Activated T-cell treated with anti-CD3 and anti-CD28 coated beads, Interleukin-2, amount 50 U/mL, for 4 hours (primary cell): ENCODE measurements around the gene ZFPL1. TPM values are rescaled to one million over a fixed set of nuclear protein-coding genes. Genes with fewer than 3 reads are reported as not detected.
A peak's percentile ranks its signal among the peaks of the same experiment; 100 is the strongest.

ENCODE experiments used
- ATAC-seq, 2 donors: fragments of 200-7000 bp; cut with Tn5 transposase; one replicate each; pipeline ENCODE4 v1.10.0; 2021
- DNase-seq: peaks from one replicate; pipeline ENCODE4 v3.0.0-alpha.2; 2020
- H3K27me3 Mint-ChIP-seq: one replicate; pipeline ENCODE4 v1.8.0; 2021; ENCODE audit warnings: low read depth, mixed read lengths
- H3K36me3 Mint-ChIP-seq: one replicate; pipeline ENCODE4 v1.8.0; 2022; ENCODE audit warnings: mixed read lengths; ENCODE audit not compliant: insufficient read depth
- H3K4me1 Mint-ChIP-seq: one replicate; pipeline ENCODE4 v1.8.0; 2021; ENCODE audit warnings: low read depth, mixed read lengths
- H3K4me3 Mint-ChIP-seq: one replicate; pipeline ENCODE4 v1.8.0; 2021; ENCODE audit warnings: mild to moderate bottlenecking, moderate library complexity, mixed read lengths
- H3K9me3 Mint-ChIP-seq: one replicate; pipeline ENCODE4 v1.8.0; 2021; ENCODE audit warnings: mixed read lengths
- total RNA-seq, 3 donors: library from RNA; stranded (reverse); gene quantifications; one replicate each; pipeline ENCODE4 v1.2.1, GENCODE V29; 2021

Gene ZFPL1
- total RNA-seq, 3 donors from 2014 or later: 36.5 to 37.1 (median 36.6) TPM

DNA sequence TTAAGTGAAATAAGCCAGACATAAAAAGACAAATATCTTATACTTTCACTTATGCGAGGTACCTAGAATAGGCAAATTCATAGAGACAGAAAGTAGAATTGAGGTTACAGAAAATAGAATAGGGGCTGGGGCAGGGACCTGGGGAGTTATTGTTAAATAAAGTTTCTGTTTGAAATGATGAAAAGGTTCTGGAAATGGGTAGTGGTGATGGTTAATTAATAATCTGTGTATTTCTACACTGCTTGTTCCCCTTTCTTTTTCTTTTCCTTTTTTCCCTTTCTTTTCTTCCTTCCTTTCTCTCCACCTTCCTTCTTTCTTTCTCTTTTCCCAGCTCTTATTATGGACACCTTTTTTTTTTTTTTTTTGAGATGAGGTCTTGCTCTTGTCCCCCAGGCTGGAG lies 28.5 kb upstream of the ZFPL1 start:
- DNase-seq (no peak), ATAC-seq (no peak)
- no peaks in the 10 kb centered on the region for H3K36me3 Mint-ChIP-seq
- H3K27me3 Mint-ChIP-seq: no peaks in the 10 kb centered on the region
- no peak overlapping the region for H3K4me3 Mint-ChIP-seq
- H3K4me1 Mint-ChIP-seq: peaks cover 13% of the 10 kb centered on the region
- H3K9me3 Mint-ChIP-seq: no peaks in the 10 kb centered on the region

DNA sequence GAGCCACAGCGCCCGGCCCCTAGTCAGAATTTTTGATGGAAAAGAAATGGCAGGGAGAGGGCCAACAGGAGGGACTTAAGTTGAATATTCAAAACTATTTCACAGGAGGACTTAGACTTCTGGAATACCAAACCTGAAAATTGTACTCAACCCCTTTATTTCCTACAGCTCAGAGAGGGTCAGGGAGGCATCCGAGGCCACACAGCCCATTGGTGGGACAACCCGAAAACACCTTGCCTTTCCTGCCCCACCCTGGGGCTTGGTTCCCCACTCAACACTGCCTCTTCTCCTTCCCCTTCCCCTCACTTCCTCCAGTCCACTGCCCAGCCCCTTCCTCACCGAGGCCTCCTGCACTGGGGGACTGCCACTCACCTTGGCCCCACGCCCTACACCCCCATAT lies 27.0 kb upstream of the ZFPL1 start:
- no peak for DNase-seq
- Mint-ChIP-seq H3K4me1 (peaks cover 13% of the 10 kb centered on the region), H3K27me3 (peaks cover under 1% of the 10 kb centered on the region), H3K36me3 (no peaks in the 10 kb centered on the region), H3K4me3 (no peak overlapping the region), H3K9me3 (no peaks in the 10 kb centered on the region)
- no peak for ATAC-seq

DNA sequence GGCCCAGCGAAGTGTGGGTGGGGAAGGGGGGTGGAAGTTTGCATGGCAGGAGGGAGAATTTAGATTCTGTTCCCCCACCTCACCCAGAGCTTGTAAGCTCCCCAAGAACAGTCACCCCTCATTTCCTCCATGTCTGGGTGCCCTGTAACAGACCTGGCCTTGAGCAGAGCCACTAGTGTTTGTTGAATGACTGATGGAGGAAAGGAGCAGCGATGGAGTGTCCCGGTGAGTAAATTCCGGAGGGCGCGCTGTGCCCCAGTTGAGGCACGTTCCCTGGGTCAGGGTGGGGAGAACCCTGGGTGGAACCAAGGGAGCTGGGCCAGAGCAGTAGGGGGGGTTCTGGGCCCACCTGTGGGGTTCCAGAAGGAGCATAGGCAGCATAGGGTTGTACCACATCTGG lies 26.5 kb upstream of the ZFPL1 start:
- ATAC-seq (no peak), DNase-seq (no peak)
- H3K4me3 Mint-ChIP-seq: no peak overlapping the region
- H3K4me1 Mint-ChIP-seq: peaks cover 13% of the 10 kb centered on the region
- no peaks in the 10 kb centered on the region for H3K36me3 Mint-ChIP-seq
- peaks cover 3% of the 10 kb centered on the region for H3K27me3 Mint-ChIP-seq
- H3K9me3 Mint-ChIP-seq: no peaks in the 10 kb centered on the region

DNA sequence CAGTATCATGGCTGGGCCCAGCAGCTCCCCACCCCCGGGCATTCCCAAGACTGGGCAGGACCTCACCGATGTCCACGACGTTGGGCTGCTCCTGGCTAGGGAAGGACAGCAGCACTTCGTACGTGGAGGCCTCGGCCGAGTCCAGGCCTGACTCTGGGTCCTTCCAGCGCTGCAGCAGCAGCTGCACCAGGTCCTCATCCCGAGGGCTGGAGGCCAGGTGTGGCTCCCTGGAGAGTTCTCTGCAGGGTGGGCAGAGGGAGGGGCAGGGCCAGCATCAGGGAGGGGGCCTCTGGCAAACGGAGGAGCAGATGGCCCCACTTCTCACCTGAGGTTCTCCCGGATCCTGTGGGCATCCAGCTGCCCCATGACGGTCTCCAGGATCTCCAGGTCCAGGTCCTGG lies 26.0 kb upstream of the ZFPL1 start:
- no peak for ATAC-seq
- DNase-seq: no peak

DNA sequence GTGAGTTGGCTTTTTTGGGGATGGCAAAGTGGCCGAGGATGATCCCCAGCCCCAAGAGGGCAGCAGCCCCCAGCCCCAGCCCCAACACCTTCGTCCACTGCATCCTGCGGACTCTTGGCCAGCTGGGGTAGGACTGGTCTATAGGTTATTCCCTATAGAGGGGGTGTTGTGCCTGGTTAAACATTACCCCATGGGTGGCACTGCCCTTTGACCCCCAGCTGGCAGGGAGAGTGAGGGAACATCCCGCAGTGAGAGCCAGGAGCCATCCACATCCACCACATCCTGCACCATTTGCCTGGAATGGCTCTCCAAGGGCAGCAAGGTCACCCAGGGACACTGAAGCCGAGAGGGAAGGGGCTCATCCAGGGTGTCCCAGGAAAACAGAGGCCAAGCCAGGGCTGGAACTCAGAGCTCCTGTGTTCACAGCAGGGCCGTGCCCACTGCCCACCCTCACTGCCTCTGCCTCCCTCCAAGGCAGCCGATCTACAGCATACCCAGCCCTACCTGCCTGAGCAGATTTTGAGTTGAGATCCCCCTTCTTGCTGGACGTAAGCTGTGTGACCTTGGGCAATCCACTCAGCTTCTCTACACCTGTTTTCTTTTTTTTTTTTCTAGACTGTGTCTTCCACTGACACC lies 25.5 kb upstream of the ZFPL1 start, which contains the start of gene NAALADL1:
Gene NAALADL1, minus strand, starts transcription at position 135 of the 636 bp plus-strand sequence. Its CDS starts 32 bp downstream, at position 103.
- ATAC-seq (no peak), DNase-seq (no peak)
- H3K4me1 Mint-ChIP-seq: peaks cover 10% of the 10 kb centered on the region
- H3K4me3 Mint-ChIP-seq: no peak within 1 kb of the TSS
- peaks cover 3% of the 10 kb centered on the region for H3K27me3 Mint-ChIP-seq
- H3K36me3 Mint-ChIP-seq: no peaks in the 10 kb centered on the region
- H3K9me3 Mint-ChIP-seq: no peaks in the 10 kb centered on the region

More for the DNA sequence above, 26.0 kb upstream of the ZFPL1 start:
- H3K27me3 Mint-ChIP-seq: peaks cover 3% of the 10 kb centered on the region
- H3K4me3 Mint-ChIP-seq: no peak overlapping the region
- no peaks in the 10 kb centered on the region for H3K36me3 Mint-ChIP-seq
- H3K4me1 Mint-ChIP-seq: peaks cover 13% of the 10 kb centered on the region
- H3K9me3 Mint-ChIP-seq: no peaks in the 10 kb centered on the region

DNA sequence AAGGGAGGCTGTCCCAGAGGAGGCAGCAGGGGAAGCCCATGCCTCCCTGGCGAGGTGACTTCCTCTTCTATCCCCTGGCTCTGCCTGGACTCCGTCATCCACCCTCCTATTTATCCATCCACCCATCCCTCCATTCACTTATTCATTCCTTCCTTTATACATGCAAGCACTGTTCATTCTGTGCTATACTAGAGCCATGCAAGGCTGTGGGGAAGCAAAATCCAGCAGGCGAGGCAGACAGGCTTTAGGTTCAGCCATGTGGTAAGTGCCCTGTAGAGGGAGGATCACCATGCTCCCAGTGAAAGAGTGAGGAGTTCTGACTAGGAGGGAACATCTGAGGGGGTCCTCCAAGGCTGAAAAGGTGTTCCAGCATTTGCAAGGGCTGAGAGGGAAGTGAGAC lies 24.5 kb upstream of the ZFPL1 start:
- Mint-ChIP-seq H3K27me3 (peaks cover 3% of the 10 kb centered on the region), H3K4me3 (no peak overlapping the region), H3K36me3 (no peaks in the 10 kb centered on the region), H3K4me1 (peaks cover under 1% of the 10 kb centered on the region), H3K9me3 (no peaks in the 10 kb centered on the region)
- no peak for DNase-seq
- no peak for ATAC-seq

DNA sequence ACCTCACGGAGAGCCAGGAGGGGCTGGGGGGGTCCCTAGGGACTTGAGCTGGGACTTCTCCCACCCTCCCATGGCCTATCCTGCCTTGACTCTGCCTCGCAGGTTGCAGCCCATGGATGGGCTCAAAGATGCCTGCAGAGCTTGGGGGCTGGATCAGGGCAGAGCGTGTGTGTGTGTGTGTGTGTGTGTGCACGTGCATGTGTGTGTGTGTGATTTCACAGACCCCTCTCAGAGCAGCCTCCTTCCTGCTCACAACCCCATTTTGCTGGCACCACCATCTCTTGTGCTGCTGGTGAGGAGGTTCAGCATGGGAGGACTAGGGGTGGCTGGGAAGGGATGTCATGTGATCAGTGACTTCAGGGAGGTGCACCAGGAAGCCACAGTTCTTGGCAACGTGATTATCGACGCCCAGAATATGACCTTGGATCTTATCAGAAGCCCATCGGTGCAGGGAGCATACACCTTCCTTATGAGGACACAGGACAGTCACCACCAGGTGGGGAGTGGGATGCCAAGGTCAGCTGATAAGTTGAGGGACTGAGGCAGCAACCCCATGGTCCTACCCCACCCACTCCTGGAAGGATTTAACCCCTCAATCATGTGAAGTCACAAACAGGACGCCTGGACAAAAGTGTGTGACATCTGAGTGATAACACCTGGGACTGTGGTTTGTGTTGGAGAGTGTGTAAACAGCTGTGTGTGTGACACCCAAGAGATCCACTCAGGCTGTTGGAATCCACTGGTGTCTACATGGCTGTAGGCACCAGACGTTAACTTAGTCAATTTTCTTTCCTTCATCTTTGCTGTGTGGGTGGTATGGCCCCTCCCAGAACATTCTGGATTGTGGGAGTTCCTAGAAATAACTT lies 23.8 kb upstream of the ZFPL1 start:
- DNase-seq: no peak
- Mint-ChIP-seq H3K27me3 (peaks cover 3% of the 10 kb centered on the region), H3K4me3 (no peak overlapping the region), H3K36me3 (no peaks in the 10 kb centered on the region), H3K9me3 (no peaks in the 10 kb centered on the region), H3K4me1 (no peaks in the 10 kb centered on the region)
- no peak for ATAC-seq

DNA sequence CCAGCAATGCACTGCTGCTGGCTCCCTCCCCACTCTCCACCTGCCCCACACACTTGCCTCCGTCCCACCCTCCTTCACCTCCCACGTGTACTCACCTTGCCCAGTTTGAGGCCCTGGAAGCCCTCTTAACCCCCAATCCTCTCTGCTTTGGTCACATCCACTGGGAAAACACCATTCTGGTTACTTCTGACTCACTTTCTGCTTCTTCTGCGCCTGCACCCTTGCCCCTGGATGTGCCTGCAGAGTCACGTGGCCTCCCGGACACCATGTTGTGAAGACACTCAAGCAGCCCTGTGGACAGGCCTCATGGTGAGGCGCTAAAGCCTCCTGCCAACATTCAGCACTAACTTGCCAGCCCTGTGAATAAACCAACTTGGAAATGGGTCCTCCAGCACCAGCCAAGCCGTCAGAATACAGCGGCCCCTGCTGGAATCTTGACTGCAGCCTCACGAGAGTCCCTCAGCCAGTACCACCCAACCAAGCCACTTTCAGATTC lies 23.1 kb upstream of the ZFPL1 start:
- ATAC-seq (no peak), DNase-seq (no peak)
- H3K27me3 Mint-ChIP-seq: peaks cover 3% of the 10 kb centered on the region
- no peak overlapping the region for H3K4me3 Mint-ChIP-seq
- no peaks in the 10 kb centered on the region for H3K4me1 Mint-ChIP-seq
- H3K9me3 Mint-ChIP-seq: no peaks in the 10 kb centered on the region
- no peaks in the 10 kb centered on the region for H3K36me3 Mint-ChIP-seq

DNA sequence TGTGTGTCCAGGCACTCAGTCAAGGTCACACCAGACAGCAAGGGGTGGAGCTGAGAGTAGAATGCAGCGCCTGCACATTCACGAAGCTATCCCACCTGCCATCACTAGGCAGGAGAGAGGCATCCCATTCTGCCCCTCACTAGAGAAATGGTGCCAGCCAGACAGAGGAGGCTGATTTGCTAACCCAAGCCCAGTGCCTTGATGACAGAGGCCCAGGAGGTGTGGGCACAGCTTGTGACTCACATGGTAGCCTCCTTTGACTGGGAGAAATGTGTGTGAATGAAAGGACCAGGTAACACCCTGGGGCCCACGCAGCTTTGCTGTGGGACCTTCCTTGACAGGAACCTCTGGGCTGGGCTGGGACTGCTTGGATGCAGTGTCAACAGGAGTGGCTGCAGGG lies 20.5 kb upstream of the ZFPL1 start:
- H3K27me3 Mint-ChIP-seq: peaks cover 3% of the 10 kb centered on the region
- no peak overlapping the region for H3K4me3 Mint-ChIP-seq
- H3K4me1 Mint-ChIP-seq: no peaks in the 10 kb centered on the region
- ATAC-seq: peak in 1 of 2 donors; percentile 38
- no peak for DNase-seq
- no peaks in the 10 kb centered on the region for H3K9me3 Mint-ChIP-seq
- H3K36me3 Mint-ChIP-seq: no peaks in the 10 kb centered on the region

DNA sequence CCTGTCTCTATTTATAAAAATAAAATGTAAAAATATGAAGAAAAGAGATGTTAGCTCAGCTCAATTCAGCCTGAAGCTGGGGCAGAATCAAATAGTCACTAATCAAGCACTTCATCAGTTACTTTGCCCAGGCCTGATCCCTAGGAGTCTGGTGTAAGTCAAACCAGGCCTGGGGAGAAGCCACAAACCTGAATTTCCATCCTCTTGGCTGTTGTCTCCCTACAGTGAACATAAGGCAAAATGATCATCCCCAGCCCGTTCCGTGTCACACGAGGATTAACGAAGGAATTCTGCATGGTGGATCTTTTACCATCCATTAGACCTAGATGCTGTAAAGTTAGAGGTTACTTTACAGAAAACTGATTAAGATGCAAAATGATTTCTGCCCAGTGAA lies 19.2 kb upstream of the ZFPL1 start:
- DNase-seq: no peak
- Mint-ChIP-seq H3K4me1 (no peaks in the 10 kb centered on the region), H3K4me3 (no peak overlapping the region), H3K27me3 (peaks cover 3% of the 10 kb centered on the region), H3K9me3 (no peaks in the 10 kb centered on the region), H3K36me3 (no peaks in the 10 kb centered on the region)
- no peak for ATAC-seq

DNA sequence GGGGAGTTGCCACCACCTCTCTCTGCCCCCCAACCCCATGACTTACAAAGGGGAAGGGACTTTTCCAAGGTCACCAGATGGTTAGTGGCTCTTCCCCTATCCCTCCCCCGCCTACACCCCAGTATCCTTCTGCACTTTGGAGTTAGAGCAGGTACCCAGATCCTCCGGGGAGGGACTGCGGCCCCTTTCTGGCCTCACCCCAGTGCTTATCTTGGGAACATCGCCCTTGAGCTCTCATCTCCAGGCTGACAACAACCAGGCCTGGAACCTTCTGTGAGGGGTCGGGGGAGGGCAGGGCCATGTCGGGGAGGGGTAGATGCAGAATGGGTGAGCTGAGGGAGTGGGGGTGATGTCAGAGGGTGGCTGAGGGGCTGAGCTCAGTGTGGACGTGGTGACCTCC lies 18.2 kb upstream of the ZFPL1 start:
- Mint-ChIP-seq H3K9me3 (no peaks in the 10 kb centered on the region), H3K36me3 (no peaks in the 10 kb centered on the region), H3K4me1 (no peaks in the 10 kb centered on the region), H3K4me3 (no peak overlapping the region), H3K27me3 (peaks cover 3% of the 10 kb centered on the region)
- ATAC-seq (no peak), DNase-seq (no peak)

DNA sequence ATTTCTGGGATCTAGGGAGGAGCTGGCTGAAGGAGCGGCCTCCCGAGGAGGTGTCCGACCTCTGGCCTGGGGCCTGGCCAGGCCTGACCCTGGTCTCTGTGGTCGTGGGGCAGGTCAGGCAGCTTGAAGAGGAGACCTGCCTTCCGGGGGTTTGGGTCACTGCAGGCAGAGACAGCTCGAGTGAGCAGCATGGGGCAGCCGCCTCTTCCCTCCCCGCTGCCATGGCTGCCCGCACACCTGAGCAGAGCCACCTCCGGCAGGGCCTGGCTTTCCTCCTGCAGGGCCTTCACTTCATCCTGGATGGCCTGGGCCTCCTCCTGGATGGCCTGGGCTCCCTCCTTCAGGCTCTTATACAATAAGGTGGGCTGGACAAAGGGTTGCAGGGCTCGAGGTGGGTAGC lies 17.7 kb upstream of the ZFPL1 start:
- H3K36me3 Mint-ChIP-seq: no peaks in the 10 kb centered on the region
- H3K4me3 Mint-ChIP-seq: no peak overlapping the region
- H3K9me3 Mint-ChIP-seq: no peaks in the 10 kb centered on the region
- H3K27me3 Mint-ChIP-seq: peaks cover 3% of the 10 kb centered on the region
- no peak for ATAC-seq
- no peak for DNase-seq
- H3K4me1 Mint-ChIP-seq: no peaks in the 10 kb centered on the region

DNA sequence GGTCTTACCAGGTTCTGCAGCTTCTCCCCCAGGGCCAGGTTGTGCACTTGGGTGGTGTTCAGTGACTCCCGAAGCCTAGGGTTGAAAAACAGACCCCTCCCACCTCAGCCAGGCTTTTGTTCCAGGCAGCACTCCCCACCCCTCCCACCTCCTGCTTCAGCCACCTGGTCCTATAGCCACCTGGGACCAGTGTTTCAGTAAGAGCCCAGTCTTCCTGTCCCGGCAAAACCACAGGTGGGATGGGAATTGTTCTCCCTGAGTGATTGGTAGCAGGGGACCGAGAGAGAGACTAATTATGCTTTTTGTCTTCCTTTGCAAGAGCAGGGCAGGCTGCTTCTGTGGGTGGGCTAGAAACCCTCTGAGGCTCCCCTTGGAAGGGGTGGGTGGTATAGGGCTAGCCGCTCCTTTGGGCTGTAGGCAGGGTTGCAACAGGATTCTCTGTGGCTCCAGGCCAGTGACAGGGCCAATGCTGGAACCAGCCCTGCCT lies 17.2 kb upstream of the ZFPL1 start:
- H3K4me3 Mint-ChIP-seq: no peak overlapping the region

DNA sequence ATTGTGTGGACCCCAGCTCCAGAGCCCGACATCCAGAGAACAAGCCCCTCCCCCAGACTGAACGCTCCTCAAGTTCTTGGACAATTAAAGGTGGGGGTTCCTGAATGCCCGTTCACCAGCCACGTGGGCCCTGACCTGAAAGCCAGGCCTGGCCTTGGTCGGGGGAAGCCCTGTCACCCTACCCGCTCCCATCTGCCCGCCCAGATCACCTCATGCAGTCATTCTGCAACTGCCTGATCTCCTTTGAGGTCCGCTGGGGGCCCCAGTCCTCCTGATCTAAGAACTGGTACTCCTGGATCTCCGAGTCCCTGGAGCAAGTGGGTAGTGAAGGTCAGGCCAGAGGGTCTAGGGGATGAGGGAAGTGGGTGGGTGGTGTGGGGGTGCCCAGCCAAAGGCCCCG lies 16.6 kb upstream of the ZFPL1 start:
- no peak for ATAC-seq
- H3K4me3 Mint-ChIP-seq: no peak overlapping the region
- no peaks in the 10 kb centered on the region for H3K9me3 Mint-ChIP-seq
- no peaks in the 10 kb centered on the region for H3K4me1 Mint-ChIP-seq
- H3K27me3 Mint-ChIP-seq: no peaks in the 10 kb centered on the region
- no peaks in the 10 kb centered on the region for H3K36me3 Mint-ChIP-seq
- no peak for DNase-seq

More for the DNA sequence above, 17.2 kb upstream of the ZFPL1 start:
- Mint-ChIP-seq H3K36me3 (no peaks in the 10 kb centered on the region), H3K4me1 (no peaks in the 10 kb centered on the region), H3K27me3 (peaks cover 3% of the 10 kb centered on the region), H3K9me3 (no peaks in the 10 kb centered on the region)
- no peak for ATAC-seq
- DNase-seq: no peak

DNA sequence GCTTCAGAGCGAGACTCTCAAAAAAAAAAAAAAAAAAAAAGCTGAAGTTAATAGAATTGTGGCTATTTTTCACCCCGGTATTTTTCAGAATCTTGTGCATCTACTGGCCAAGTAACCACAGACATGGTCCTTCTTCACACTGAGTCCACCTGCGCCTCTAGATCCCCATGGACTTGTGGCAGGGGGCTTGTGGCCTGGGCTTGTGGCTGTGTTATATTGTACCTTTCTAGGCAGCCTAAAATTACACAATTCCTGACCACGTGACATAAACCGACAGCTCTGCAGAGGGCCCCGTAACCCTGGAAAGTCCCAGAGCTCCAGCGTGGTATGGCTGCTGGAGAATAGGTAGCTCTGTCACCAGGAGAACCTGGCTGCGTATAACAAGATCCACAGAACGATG lies 14.8 kb upstream of the ZFPL1 start:
- Mint-ChIP-seq H3K36me3 (no peaks in the 10 kb centered on the region), H3K9me3 (no peaks in the 10 kb centered on the region), H3K27me3 (no peaks in the 10 kb centered on the region), H3K4me1 (no peaks in the 10 kb centered on the region), H3K4me3 (no peak overlapping the region)
- ATAC-seq (no peak), DNase-seq (no peak)
